HTR-8/SVneo (cell line): ENCODE results near the gene LZTS2.

Source experiments
- DNase-seq: peaks from one replicate; pipeline ENCODE4 v3.0.0; 2011; ENCODE audit warnings: low spot score, mixed read lengths; ENCODE audit not compliant: insufficient read length
- FAIRE-seq: peaks from 2 replicates; lab custom pipeline; 2011; peaks lifted over from hg19 to GRCh38; lab: Jason Lieb, UNC

Gene LZTS2

DNA sequence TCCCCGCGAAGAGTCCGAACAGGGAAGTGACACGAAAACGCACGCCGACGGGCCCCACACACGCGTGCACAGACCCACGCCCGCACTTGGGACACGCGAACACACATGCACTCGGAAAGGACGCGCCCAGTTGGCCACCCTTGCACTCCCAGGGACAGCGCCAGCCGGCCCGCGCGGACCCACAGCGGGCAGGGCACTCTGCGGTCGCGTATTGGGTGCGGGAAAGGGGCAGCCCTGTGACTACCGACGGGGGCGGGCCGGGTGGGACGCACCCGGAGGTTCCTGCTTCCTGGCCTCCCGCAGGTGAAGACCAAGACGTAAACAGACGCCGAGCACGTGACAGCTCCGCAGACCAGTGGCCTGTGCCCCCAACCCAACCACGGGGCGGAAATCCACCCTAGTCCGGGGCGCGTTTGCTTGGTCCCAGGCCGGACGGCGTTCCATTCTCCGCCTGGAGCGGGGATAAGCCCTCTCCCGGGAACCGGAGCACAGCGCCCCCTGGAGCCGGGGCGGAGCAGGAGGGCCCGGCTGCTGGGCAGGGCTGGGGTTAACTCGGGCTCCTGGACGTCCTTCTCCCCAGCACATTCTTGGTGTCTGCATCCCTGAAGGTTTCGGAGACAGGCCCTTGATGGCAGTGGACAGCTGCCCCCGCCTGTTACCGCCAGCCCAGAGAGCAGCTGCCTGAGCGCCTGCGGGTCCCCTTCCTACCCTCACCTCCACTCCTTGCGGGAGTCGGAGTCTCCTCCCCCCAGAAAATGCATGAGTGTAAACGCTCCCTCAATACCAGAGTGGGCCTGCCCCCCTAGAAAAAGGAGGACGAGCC lies 2.0 kb upstream of the LZTS2 start:
- peak; percentile 83 for DNase-seq
- FAIRE-seq: no peak

DNA sequence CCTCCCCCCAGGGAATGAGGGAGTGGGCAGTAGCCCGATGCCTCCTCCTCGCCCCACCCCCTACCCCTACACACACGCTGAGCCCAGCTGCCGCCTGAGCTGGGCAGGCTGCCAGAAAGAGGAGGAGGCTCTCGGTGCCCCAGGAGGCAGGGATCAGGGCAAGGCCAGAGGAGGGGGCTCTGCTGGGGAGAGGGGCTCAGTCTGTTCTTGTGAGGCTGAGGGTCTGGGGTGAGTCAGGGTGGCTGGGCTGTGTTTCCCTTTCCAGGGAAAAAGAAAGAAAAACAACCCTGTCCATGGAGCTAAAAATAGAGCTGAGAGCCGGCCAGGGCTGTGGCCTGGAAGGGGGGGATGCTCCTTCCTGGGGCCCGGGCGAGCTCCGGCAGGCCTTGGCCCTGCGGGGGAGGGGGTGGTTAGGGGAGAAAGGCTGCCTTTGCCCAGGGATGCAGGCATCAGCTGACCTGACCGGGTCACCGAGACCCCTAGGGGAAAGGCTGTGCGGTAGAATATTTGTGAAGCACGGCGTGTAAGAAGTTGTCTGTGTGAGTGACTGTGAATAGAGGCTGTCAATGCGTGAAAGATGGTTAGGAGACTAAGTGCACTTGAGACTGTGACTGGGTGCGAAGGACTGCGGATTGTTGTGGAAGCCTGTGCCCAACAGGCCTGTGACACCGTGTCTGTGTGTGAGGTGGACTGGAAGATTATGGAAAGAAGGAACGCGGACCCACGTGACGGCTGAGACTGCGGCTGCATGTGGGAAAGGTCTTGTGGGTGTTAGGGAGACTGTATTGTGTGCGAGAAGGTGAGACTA lies 1.2 kb upstream of the LZTS2 start:
- FAIRE-seq (peak; percentile 94), DNase-seq (peak; percentile 92)

DNA sequence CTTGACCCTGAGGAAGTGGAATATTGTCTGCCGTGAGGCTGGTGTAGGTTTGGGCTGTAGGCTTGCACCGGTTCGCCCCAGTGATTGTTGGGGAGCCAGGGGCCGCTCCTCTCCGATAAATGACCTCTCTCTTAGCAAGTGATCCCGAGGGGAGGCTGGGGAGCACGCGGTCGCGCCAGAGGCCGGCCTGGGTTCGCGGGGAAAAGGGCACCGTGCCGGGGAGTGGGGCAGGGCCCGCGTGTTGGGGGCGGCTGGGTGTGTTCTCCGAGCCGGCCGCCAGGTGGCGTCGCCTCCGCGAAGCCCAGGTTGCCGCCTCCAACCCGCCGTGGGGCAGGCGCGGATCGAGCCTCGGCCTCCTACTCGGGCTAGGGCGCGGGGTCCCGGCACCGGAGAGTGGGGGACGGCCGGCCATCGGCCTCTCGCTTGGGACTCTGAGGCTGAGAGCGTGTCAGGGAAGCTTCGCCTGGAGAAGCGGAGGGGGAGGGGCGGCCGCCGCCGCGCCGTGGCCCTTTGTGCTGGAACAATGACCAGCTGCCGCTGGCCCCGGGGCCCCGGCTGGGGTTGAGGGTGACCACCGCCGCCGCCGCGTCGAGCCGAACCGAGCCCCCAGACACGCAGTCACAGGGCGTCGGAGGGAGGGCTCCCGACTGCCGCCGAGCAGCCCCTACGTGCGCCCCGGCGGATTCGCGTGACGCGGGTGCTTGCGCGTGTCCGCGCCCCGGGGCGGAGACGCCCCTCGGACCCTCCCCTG lies 442 bp upstream of the LZTS2 start:
- DNase-seq (no peak), FAIRE-seq (peak; percentile 88)

DNA sequence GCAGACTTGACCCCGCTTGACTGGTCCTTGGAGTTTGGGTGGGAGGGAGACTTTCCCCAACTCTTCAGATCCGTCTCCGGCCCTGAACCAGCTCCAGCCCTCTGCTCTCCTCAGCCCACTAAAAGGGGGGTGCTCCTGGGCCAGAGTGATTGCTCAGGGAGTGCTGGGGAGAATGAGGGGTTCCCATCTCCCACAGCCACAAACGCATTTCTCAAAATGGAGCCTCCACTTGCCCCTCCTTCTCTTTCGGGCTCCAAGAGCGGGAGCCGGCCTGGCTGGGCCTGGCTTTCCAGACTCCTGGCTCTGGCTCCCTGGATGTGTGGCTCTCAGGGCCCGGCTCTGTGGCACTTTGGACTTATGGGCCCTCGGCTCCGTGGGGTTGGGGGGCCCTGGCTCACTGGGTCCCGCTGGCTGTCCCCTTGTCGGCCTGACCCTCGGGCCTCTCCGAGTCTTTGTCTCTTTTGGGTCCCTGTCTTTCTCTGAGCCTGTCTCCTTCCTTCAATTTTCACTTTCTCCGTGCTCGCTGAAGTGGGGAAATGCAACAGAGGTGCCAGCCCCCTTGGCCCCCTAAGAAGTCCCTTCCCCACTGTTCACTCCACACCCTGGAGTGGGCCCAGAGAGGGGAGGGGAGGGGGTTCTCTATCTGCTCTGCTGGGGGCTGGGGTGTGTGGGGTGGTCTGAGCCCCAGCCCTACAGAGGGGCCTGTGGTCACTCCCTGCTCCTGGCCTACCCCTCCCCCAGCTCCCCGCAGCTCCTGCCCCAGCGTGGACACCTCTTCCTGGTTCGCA lies 713 bp downstream of the LZTS2 start:
- DNase-seq: no peak
- no peak for FAIRE-seq

DNA sequence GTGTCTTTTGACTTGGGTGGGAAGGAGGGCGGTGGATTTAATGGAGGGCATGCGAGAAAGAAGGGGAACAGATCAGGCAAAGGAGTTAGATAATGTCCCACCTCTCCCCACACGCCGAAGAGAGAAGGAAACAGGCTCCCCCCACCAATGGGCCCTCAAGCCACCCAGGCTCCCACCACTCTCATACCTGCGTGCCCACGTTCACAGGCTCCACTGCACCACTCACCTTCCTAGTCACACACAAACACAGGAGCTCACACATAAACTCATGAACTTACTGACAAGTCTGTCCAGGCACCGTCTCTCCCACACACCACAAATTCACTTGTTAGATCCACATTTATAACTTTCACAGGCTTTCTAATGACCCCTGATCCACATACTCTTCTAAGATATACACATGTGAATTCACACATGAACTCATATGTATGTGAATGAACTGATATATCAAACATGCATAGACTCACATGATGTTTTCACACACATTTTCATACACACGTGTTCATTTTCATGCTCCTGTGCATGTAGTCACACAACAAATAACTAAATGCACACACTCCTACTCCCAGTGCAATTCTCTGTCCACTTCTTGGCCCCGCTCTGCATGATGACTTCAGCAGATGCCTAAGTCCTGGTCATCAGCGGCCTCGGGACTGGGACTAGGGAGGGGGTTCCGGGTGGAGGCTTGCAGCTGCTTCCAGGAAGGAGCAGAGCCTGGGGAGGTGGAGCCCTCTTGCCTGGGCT lies 1.5 kb downstream of the LZTS2 start:
- DNase-seq: no peak
- FAIRE-seq: peak; percentile 20

DNA sequence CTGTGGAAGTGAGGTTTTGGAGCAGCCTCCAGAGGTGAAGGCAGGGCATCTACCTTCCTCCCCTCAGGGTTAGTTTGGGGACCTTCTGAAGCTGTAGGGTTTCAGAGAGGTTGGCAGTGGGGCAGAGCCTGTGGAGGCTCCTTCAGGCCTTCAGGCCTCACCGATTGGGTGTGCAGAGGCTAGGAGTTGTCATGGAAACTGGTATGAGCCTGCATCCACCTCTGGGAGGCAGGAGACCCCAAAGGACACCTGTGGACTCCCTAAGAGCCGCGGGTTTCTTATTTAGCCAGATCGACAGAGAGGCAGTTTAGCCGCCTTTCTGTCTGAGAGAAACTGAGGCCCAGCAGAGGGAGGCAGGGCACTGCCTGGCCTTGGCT lies 2.0 kb downstream of the LZTS2 start:
- FAIRE-seq (no peak), DNase-seq (no peak)

DNA sequence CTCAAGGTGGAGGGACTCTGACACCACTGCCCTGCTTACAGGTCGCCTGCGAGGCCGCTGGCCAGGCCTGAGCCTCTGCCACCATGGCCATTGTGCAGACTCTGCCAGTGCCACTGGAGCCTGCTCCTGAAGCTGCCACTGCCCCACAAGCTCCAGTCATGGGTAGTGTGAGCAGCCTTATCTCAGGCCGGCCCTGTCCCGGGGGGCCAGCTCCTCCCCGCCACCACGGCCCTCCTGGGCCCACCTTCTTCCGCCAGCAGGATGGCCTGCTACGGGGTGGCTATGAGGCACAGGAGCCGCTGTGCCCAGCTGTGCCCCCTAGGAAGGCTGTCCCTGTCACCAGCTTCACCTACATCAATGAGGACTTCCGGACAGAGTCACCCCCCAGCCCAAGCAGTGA lies 2.8 kb downstream of the LZTS2 start:
- DNase-seq (no peak), FAIRE-seq (no peak)

DNA sequence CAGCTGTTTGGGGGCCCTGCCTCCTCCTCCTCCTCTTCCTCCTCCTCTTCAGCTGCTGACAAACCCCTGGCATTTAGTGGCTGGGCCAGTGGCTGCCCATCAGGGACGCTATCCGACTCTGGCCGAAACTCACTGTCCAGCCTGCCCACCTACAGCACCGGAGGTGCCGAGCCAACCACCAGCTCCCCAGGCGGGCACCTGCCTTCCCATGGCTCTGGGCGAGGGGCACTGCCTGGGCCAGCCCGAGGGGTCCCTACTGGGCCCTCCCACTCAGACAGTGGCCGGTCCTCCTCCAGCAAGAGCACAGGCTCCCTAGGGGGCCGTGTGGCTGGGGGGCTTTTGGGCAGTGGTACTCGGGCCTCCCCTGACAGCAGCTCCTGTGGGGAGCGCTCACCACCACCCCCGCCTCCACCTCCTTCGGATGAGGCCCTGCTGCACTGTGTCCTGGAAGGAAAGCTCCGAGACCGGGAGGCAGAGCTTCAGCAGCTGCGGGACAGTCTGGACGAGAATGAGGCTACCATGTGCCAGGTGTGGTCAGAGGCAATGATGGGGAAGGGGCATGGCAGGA lies 4.1 kb downstream of the LZTS2 start:
- no peak for FAIRE-seq
- DNase-seq: no peak

DNA sequence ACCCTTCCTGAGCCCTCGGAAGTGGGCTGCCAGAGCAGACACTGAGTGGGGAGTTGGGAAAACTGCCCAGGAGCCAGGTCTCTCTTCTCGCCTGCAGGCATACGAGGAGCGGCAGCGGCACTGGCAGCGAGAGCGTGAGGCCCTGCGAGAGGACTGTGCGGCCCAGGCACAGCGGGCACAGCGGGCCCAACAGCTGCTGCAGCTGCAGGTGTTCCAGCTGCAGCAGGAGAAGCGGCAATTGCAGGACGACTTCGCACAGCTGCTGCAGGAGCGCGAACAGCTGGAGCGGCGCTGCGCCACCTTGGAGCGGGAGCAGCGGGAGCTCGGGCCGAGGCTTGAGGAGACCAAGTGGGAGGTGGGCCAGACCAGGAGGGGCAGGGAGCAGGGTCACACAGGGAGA lies 5.8 kb downstream of the LZTS2 start:
- DNase-seq: no peak
- peak; percentile 38 for FAIRE-seq

DNA sequence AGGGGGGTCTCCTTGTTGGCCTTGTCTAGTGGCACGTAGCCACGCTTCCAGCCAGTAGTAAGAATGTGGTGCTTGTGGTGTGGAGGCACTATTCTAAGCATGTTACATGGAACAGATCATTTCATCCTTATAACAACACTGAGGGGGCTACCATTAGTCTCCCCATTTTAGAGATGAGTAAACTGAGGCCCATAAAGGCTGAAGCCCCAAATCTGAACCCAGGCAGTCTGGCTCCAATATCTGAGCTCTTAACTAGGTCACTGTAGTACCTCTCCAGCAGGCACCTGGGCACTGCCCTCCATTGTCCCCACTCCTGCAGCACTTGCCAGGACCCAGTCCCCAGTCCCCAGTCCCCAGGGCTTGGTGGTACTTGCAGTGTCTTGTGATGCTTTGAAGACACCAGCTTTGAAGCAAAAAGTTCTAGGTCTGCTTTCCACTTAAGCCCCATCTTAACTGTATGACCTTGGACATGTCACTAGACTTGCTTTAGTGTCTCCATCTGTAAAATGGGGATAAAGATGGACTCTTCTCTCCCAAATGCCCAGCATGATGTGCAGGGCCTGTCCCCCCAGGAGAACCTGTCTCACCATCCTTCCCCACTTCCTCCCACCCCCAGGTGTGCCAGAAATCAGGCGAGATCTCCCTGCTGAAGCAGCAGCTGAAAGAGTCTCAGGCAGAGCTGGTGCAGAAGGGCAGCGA lies 6.4 kb downstream of the LZTS2 start:
- no peak for FAIRE-seq
- DNase-seq: no peak

DNA sequence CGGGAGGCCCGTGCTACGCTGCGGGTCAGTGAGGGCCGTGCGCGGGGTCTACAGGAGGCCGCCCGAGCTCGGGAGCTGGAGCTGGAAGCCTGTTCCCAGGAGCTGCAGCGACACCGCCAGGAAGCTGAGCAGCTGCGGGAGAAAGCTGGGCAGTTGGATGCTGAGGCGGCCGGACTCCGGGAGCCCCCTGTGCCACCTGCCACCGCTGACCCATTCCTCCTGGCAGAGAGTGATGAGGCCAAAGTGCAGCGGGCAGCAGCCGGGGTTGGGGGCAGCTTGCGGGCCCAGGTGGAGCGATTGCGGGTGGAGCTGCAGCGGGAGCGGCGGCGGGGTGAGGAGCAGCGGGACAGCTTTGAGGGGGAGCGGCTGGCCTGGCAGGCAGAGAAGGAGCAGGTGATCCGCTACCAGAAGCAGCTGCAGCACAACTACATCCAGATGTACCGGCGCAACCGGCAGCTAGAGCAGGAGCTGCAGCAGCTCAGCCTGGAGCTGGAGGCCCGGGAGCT lies 7.0 kb downstream of the LZTS2 start:
- DNase-seq (no peak), FAIRE-seq (no peak)

DNA sequence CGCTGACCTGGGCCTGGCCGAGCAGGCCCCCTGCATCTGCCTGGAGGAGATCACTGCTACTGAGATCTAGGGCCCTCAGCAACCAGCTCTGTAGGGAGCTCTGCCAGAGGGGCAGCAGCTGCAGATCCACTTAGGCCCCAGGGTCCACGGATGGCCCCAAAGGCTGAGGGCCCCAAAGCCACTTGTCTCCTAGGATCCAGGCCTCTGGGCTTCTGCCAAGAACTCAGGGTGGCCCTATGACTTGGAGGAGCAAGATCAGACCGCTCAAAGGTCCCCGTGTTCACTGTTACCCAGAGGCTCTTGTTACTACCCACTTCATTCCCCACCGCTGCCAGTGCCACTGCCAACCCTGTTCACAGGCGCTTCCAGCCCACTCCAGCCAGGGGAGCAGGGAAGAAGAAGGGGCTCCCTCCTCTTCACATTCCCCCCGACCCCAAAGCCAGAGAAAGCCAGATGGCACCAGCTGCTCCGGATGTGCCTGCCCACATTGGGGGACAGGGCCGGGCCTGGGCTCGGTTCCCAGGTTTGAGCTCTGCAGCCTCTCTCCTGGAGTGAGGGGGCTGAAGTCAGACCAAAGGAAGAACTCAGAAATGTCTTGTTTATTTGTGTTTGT lies 7.6 kb downstream of the LZTS2 start:
- DNase-seq: no peak
- no peak for FAIRE-seq

DNA sequence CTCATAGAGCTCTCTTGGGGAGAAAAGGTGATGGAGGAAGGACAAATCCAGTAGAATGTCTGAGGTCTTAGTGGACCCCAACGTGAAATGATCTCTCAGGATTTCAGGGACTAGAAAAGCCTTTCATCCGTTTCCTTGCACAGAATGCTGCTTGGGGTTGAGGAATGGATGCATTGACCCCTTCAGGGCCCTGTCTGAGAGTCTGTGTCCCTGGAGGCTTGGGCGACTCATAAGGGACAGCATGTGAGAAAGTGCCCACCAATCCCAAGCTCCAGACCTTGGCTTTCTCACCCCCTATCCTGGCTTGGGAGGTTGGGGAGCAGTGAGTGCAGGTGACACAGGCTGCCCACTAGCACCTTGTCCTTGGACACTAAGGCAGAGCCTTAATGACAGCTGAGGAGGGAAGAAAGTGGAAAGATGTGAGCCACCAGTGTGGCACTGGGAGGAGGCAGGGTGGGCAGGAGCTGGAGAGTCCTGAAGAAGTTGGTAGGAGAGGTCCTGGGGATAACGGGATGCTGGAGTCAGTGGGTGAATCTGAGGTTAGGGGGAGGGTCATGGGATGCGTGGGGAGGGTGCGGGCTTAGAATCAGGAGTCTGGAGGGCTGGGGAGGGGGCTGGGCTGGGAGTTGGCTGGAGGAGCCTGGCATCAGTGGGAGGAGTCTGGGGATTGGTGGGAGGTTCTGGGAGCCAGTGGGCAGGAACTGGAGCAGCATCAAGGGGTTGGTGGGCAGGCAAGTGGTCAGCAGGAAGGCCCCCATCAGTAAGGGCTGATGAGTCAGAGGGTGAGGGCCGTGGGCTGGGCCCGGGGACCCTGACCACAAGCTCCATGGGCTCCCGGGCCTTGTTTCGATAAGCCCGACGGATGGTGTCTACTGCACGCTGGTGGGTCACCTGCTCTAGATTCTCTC lies 8.6 kb downstream of the LZTS2 start:
- no peak for DNase-seq
- FAIRE-seq: no peak

DNA sequence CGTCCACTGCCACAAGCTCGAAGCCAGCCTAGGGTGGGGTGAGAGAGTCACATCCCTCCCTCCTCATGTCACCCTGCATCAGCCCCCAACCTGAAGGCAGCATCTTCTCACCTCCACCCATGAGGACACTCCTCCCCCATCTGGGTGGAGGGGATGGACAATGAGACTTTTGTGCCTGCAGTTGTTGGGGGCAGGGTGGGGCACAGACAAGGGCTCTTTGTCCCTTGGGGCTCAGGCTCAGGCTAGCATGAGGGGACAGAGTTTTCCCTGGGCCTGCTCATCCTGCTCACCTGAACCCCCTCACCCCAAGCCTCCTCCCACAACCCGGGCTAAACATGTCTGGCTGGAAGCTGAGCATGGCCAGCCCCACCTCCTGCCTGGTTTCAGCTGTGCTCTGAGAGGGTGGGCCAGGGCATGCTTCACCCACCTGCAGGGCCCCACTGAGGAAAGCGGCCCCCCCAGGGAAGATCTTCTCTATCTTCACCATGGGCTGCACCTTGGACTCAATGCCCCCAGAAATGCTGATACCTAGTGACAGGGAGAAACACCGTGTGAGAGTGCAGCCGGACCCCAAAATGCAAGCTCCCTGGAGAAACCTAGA lies 9.3 kb downstream of the LZTS2 start:
- no peak for FAIRE-seq
- DNase-seq: no peak

DNA sequence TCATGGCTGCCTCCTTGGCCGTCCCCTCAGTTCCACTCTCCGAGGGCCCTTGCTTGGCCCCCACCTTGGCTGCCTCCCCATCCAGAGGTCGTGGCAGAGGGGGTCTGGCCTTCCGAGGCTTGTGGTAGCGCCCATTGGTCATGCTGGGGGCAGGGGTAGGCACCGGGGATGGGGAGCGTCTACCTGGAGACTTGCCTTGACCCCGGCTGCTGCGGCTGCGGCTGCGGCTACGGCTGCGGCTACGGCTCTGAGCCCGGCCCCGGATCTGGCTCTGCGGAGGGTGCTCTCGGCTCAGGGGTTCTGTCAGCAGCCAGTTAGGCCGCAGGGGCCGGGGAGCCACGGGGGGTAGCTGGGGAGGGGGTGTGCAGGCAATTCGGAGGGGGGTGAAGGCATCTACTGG lies 10.7 kb downstream of the LZTS2 start:
- no peak for FAIRE-seq
- DNase-seq: no peak
